Activated gamma-delta T cell treated with anti-CD3 and anti-CD28 coated beads, Interleukin-2, amount 50 U/mL, for 16 hours (primary cell): ENCODE data around the gene PDE4D.

Experiments used
- DNase-seq: peaks from one replicate; pipeline ENCODE4 v3.0.0-alpha.2; 2020; ENCODE audit warnings: low read depth

PDE4D gene

DNA sequence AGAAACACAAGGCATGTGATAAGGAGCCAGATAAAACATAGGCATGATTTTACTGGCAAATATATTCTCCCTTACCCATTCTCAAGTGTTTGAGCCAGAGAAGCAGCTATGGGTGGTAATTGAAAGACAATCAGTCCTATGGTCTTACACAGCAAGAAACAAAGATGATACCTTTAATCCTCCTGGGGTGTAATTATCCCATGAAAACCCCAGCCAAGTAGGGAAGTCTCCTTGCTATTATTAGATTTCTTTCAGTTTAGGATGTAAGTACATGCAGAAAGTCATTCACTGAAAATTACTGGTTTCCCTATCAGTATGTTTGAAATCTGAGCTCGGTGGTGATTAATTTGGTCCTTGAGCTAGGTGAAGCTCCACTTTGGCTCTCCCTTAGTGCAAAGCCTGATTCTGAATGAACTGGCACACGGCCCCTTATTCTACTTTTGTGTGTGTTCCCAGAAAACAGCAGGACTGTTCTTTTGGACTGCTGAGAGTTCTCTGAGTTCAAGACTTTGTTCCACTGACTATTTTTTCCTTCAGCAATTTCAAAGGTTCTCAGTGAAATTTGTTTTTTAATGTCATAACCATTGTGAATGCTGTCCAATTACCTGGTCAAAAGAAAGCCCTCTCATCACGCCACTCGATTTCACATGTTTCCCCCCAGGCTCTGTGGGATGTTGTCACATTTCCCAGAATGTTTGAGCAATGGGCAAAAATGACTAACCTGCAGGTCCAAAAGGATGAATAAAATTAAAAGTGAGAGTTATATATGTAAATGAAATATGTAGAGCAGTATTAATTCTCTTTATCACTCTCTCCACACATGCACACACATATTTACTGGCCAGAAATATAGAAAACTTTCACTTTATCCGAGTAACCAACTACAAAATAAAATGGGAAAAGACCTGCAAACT is 967.6 kb downstream of the PDE4D start:
- no peak for DNase-seq

- no peak for DNase-seq
Measured at GRCh38 chr5:58924306-58924705, 969.2 kb downstream of the PDE4D start.

GRCh38 chr5:58923355-58923754 is 970.2 kb downstream of the PDE4D start:
- no peak for DNase-seq

- DNase-seq: no peak
Measured at GRCh38 chr5:58922461-58923171, 970.9 kb downstream of the PDE4D start.

DNA sequence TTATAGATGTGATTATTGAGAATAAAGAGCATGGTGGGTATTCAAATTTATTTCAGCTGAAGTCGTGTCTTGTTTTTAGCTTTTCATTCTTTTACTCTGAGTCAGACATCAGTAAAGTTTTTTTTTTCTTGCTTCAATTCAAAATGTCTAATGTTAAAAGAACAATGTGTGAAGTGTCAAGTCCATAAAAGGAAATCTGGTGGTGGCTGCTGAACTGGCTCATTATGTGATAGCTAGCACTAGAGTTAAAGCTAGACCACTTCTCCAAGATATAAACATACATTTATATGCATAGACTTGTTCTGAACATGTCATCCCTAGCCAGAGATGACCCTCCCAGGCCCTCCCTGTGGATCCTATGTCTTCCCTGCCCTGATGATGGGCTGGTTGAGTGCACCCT is 972.4 kb downstream of the PDE4D start:
- no peak for DNase-seq

GRCh38 chr5:58919833-58920232 is 973.7 kb downstream of the PDE4D start:
- no peak for DNase-seq
